HG02588 (cell line): ENCODE data around the gene SYCN.
"Not testable (repeated sequence)": the region's sequence is repeated elsewhere in the genome, so short reads cannot be mapped to it uniquely, and the experiment has no call there.

ENCODE experiments used
- ATAC-seq: cut with Tn5 transposase; IDR thresholded peaks from one replicate; pipeline ENCODE4 v1.9.1; 2021; ENCODE audit warnings: mild to moderate bottlenecking, moderate library complexity; ENCODE audit not compliant: unreplicated experiment

Gene SYCN

DNA sequence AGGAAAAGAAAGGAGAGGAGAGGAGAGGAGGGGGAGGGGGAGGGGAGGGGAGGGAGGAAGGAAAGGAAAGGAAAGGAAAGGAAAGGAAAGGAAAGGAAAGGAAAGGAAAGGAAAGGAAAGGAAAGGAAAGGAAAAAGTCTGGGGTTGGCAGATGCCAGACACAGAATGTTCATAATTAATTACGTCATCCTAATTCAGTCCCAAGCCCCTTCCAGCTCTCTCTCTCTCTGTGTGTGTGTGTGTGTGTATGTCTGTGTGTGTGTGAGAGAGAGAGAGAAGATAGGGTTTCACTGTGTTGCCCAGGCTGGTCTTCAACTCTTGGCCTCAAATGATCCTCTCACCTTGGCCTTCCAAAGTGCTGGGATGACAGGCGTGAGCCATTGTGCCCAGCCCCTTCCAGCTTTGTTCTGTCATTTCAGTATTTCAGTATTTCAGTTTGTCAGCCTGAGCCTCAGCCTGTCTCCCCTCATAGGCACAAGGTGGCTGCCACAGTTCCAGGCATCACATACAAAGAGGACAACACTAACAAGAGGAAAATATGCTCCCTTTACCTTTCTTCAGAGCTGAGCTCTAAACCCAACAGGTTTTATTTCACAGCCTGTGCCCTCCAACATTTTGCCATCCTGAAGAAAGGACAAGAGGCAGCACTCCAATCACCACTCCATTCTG lies 26.2 kb upstream of the SYCN start:
- no peak for ATAC-seq

DNA sequence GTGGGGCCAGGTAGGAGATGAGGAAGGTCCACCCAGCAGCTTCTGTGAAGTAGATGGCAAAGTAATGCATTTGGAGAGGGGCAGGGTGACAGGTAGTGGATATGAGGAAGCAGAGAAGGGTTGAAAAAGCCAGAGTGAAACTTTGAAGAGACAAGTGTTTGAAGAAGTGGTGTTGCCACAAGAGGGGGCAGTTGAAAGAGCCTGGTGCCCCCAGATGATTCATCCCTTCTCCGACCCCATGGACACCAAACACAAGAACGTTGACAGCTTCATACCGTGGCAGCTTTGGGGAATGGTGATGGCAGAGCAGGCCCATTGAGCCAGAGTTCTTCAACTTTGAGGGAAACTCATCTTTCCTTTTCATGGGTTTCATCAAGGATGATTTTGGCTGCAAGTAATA lies 20.8 kb upstream of the SYCN start:
- no peak for ATAC-seq

DNA sequence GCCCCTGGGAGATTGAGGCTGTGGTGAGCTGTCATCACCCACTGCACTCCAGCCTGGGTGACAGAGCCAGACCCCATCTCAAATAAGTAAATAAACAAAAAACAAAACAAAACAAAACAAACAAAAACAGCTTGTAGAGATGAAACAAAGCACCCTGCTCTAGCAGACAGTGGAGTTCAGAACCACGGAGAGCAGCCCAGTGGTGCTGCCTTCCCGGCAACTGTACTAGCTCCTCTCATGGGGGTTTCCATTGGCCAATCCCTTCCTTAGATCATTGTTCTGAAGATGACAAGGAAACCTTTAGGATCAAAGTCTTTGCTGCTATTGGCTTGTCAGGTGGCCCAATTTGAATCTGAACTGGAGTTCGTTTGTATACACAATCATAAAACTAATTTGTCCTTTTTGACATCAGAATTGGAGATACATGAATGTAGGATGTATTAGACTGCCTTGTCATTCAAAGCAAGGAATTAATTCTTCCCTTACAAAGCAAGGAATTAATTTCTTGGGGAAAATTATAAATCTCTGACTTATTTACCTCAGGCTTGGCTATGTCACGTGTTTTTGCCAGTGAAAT lies 19.7 kb upstream of the SYCN start:
- no peak for ATAC-seq

DNA sequence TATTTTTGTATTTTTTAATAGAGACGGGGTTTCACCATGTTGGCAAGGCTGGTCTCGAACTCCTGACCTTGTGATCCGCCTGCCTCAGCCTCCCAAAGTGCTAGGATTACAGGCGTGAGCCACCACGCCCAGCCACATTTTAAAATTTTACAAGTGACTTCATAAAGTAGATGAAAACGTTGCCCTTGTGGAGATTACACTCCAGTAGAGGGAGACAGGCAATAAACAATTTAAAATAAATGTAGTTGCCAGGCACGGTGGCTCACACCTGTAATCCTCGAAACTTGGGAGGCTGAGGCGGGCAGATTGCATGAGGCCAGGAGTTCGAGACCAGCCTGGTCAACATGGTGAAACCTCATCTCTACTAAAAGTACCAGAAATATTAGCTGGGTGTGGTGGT lies 15.0 kb upstream of the SYCN start:
- ATAC-seq = not testable (repeated sequence)

DNA sequence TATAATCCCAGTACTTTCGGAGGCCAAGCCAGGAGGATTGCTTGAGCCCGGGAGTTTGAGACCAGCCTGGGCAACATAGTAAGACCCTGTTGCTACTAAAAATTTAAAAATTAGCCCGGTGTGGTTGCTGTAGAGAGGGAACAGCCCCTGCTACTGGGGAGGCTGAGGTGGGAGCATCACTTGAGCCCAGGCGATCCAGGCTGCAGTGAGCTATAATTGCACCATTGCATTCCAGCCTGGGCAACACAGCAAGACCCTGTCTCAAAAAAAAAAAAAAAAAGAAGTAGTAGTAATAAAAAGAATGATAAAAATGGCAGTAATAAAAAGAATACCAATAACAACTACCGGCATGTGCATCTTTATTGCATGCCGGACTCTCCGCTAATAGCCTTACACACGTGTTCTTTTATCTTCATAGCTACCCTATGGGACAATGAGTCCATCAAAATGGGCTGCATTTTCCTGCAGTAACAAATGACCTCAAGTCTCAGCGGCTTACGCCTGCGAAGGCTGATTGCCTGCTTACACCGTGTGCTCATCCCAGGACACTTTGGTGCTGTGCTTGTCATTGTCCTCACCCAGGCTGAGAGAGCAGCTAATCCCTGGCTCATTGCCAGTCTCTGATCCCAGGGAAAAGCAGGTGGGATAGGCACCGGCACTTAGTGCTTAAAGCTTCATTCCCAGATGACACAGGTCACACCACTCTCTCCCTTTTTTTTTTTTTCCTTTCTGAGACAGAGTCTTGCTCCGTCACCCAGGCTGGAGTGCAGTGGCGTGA lies 14.4 kb upstream of the SYCN start:
- no peak for ATAC-seq

DNA sequence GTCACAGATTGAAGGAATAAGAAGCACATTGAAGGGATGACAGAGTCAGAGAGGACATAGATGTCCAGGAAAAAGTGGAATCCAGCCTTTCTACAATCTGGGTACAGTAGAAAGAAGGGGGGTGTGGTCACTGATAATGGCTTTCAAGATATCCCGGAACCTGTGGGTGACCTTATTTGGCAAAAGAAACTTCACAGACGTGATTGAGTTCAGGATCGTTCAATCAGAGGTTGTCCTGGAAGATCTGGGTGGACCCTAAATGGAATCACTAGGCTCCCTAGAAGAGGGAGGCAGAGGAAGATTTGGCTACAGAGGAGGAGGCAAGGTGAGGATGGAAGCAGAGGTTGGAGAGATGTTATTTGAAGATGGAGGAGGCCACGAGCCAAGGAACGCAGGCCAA lies 13.0 kb upstream of the SYCN start:
- no peak for ATAC-seq

DNA sequence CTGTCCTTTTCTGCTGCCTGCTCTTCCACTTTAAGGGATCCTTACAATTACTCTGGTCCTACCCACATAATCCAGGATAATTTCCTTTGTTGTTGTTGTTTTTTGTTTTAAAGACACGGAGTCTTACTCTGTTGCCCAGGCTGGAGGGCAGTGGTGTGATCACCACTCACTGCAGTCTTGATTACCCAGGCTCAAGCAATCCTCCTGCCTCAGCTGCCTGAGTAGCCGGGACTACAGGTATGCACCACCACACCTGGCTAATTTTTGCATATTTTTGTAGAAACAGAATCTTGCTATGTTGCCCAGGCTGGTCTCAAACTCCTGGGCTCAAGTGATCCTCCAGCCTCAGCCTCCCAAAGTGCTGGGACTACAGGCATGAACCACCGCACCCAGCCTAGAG lies 11.3 kb upstream of the SYCN start:
- ATAC-seq = not testable (repeated sequence)

DNA sequence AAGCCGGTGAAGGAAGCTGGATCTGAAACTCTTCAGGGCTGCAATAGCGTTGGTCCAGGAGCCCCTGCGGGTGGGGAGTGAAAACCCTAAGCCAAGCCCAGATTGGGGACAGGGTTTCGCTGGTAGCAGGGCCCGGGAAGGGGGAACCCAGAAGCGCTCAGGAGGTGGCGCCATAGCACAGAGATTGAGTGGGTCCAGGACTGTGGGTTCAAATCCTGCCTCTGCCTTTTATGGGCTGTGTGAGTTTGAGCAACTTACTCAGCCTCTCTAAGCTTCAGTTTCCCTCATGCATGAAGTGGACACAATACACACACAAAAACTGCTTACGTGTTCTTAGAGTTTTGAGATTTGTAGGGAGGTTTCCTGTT lies 8.3 kb upstream of the SYCN start:
- ATAC-seq = no peak

DNA sequence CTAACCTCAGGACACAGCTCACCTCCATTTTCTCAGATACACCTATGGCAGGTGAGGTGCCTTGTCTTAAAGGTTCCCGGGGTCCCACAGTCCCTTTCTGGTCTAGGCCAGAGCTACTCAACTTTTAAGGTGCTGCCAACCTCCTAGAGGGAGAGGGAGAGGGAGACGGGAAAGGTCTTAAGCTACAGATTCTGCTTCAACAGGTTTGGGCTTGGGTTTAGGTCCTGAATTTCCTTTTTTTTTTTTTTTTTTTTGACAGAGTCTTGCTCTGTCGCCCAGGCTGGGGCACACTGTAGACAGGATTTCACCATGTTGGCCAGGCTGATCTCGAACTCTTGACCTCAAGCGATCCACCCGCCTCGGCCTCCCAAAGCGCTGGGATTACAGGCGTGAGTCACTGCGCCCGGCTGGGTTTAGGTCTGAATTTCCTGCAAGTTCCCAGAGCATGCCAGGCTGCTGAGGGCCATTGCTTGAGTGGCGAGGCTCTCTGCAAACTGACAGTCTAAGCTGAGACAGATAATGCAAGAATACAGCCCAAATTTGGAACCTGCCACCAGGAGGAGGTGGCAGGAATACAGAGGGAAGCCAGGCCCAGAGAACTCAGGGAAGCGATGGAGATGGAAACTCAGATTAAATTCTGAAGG lies 7.8 kb upstream of the SYCN start:
- ATAC-seq = no peak

DNA sequence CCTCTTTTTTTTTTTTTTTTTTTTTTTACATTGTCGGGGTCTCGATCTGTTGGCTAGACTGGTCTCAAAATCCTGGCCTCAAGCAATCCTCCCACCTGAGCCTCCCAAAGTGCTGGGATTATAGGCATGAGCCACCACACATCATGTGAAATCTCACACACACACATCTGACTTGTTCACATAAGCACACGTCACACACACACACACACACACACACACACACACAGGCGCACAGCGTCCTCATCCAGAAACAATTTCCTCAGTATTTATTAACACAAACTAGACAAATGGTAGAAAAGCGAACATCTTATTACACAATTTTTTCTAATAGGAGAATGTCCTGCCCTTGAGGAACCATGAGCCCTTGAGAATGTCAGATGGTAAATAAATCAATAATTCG lies 5.1 kb upstream of the SYCN start:
- ATAC-seq = no peak

DNA sequence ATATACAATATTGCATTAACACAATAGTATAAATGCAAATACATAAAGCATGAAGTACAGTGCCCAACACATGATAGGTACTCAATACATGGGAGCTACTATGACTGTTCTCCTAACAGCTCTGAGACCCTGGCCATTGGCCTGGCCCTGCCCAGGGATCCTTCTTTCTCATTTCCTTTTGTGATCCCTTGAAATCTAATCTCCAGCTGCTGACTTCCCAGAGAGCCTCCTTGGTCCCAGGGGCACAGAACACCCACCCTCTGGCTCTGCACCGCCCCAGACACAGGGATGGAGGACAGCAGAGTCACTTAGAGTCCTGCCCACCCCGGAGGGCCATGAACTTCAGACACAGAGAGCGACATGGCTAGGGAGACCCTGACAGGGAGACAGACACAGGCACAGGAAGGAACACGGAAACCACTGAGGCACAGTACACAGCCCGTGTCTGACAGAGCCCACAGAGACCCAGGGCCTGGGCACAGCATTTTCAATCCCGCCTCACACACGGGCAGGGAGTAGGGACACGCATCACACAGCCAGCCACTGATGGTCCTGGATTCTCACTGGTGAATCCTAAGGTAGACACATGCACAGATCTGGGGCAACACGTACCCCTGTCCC lies 4.2 kb upstream of the SYCN start:
- ATAC-seq = no peak

DNA sequence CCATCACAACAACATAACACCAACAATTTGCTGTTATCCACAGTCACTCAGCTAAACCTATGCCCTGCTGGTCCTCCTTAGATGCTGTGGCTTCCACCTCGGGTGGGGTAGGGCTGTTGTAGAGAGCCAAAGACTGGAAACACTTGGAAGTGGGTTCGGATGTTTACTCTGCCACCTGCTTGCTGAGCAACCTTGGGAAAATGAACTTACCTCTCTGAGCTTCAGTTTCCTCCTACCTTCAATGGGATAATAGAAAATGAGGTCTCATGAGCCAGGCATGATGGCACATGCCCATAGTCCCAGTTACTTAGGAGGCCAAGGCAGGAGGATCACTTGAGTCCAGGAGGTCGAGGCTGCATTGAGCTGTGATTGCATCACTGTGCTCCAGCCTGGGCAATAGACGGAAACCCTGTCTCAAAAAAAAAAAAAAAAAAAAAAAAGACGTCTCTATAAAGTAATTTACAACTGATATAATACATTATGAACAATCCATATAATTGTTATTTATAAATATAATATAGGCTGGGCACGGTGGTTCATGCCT lies 3.3 kb upstream of the SYCN start:
- no peak for ATAC-seq

DNA sequence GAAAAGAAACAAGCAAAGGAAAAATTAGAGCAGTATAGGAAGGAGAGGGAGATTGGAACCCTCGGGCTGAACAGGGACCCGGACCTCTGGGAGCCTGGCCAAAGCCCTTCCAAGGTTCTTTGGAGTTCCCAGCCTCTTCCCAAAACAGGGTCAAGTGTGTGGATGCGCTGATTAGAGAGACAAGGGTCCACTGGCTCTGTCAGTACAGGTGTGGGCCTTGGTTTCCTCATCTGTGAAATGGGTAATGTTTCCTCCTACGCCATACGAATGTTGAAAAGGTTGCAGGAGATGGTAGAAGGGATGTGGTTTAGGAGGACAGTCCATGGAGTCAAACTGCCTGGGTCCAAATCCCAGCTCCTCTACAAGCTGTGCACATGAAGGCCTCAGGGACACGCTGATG lies 2.1 kb upstream of the SYCN start:
- no peak for ATAC-seq

DNA sequence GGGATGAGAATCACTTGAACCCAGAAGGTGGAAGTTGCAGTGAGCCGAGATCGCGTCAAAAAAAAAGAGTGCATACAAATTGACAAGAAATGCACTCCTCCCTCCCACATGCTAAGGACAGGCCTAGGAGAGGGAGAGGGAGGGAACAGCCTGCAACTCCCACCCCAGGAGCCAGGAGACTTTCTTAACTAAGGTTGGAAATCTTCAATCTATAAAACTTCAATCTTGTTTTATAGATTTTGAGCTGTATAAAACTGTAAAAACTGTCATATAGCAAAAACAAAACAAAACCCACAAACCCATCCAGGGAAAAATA lies 1.3 kb upstream of the SYCN start:
- no peak for ATAC-seq

DNA sequence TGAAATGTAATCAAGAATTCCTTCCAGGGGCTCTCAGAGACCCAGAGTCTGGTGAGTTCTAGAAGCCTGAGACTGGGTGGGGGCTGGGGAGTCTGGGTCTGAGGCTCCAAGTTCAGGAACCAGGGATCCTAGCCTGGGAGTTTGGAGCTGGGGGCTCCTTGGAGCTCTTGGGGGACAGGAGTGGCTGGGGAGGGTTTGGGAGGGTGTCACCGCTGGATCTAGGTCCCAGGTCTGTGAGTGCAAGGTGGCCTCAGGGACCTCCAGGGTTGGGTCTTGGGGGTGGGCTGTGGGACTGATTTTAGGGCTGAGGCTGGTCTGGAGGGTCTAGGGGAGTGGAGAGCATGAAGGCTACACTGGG lies 1.1 kb downstream of the SYCN start:
- no peak for ATAC-seq

DNA sequence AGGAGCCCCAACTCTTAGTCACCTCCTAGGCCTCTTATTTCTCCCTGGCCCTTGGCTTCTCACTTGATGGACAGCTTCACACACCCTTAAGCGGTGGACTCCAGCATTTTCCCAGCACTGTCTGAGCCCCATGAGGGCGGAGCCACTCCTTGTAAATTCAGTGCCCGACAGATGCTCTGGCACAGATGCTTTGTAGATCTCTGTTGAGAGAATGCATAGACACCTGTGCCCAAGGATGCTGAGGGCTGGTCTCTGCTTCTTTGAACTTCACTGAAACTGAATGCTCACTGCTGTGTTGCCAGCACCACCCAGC lies 3.3 kb downstream of the SYCN start:
- no peak for ATAC-seq

DNA sequence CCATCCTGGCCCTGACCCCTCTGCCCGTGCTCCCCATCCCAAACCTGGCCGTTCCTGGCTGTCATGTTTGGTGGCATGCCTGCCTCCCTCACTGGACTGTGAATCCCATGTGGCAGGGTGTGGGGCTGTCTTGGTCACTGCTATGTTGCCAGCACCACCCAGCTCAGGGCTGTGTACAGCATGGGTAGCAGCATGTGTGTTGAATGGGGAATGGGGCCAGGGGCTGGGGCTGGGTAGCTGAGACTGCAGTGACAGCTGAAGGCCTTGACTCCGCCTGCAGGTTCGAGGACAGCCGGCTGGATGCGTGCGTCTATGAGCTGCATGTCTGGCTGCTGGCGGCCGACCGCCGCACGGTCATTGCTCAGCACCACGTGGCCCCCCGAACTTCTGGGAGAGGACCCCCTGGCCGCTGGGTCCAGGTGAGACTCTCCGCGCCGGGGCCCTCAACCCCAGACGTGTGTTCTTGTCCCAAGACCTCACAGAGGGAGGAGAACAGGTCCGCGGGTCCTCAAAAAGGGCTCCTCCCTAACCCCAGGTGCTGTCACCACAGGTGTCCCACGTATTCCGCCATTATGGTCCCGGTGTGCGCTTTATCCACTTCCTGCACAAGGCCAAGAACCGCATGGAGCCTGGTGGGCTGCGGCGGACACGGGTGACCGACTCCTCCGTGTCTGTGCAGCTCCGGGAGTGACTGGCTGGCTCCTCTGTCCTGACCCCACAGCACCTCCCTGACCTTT lies 3.8 kb downstream of the SYCN start:
- ATAC-seq = no peak

DNA sequence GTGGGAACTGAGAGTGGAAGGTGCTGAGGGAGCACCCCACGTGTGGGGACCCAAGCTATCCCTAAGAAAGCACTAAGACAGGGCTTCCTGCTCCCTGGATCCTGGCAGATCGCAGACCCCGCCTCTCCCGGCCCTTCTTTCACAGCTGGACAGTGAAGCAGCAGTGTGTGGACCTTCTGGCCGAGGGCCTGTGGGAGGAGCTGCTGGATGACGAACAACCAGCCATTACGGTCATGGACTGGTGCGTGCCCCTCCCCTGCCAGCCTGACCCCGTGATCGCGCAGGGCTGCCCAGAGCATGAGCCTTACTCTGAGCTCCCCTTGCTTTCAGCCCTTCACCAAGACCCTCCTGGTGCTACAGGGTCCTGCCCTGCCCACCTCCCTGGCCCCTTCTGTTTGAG lies 5.0 kb downstream of the SYCN start:
- ATAC-seq = no peak

DNA sequence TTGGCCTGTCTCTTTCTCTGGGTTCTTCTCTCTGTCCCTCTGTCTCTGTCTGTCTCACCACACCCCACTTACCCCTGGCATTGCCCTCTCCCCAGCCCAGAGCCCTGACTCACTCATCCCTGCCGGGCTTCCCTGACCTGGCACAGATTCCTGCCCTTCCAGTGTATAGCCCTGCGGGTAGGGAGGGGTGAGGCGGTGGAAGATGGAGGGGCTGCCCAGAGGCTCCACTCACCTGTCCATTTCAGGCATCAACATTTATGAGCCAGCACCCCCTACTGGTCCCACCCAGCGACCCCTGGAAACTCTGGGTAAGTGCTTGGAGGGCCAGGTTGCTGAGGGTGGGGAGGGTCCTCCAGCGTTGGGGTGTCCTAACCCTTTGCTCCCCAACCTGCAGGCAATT lies 6.3 kb downstream of the SYCN start:
- no peak for ATAC-seq

DNA sequence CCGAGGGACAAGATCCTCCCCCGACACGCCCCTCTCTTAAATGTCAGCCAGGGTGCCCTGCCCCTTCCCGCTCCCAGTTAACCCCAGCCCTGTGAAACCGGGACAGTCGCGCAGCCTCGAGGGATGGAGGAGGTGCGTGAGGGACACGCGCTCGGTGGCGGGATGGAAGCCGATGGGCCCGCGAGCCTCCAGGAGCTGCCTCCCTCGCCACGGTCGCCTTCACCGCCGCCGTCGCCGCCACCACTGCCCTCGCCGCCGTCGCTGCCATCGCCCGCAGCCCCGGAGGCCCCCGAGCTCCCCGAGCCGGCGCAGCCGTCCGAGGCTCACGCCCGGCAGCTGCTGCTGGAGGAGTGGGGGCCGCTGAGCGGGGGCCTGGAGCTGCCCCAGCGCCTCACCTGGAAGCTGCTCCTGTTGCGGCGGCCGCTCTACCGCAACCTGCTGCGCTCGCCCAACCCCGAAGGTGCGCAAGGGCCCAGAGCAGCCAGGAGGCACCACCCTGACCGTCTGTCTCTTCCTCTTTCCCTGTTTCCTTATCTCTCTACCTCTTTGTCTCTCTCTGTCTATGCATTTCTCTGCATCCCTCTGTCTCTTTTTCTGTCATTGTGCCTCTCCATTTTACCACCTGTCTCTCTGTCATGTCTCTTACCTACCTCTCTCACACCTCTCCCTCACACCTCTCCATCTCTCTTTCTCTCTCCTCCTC lies 7.1 kb downstream of the SYCN start, which contains the start of gene NCCRP1:
Gene NCCRP1, plus strand, starts transcription at position 105 of the 703 bp plus-strand sequence. Its CDS starts 19 bp downstream, at position 124.
- ATAC-seq = no peak
